OCI-LY7 (cell line): Measurements from ENCODE around the gene STK32C.

Source experiments
- EZH2phosphoT487 ChIP-seq: fragments of 200-600 bp; sonication (generic); IDR thresholded peaks from 2 replicates; pipeline ENCODE4 v1.6.1; 2018; ENCODE audit warnings: low read depth, borderline replicate concordance, mild to moderate bottlenecking, mixed run types, antibody characterized with exemption, low read length, moderate library complexity, mixed read lengths
- TF ChIP-seq, protein P1 (sequence below): fragments of 200-600 bp; sonication (generic); conservative IDR thresholded peaks from 2 replicates; pipeline ENCODE4 v1.5.1; 2014; ENCODE audit warnings: mild to moderate bottlenecking, antibody characterized with exemption, low read length, moderate library complexity, mixed read lengths

DNA sequence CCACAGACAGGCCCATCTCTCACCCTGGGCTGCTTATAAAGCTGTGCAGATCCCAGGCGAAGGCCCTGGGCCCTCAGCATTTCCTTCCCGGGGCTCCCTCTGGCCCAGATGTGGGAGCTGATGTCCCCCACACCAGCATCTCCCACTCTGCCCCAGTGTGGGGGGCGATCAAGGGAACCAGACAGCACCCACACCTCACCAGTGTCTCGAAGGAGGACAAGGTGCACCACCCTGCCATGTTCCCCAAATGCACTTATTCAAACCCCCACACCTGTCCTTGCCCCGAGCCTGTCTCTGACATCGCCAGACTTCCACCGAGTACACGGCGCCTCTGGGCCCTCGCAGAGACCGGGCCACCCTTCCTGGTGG is 101.4 kb downstream of the STK32C start:
- TF ChIP-seq, protein P1, sequence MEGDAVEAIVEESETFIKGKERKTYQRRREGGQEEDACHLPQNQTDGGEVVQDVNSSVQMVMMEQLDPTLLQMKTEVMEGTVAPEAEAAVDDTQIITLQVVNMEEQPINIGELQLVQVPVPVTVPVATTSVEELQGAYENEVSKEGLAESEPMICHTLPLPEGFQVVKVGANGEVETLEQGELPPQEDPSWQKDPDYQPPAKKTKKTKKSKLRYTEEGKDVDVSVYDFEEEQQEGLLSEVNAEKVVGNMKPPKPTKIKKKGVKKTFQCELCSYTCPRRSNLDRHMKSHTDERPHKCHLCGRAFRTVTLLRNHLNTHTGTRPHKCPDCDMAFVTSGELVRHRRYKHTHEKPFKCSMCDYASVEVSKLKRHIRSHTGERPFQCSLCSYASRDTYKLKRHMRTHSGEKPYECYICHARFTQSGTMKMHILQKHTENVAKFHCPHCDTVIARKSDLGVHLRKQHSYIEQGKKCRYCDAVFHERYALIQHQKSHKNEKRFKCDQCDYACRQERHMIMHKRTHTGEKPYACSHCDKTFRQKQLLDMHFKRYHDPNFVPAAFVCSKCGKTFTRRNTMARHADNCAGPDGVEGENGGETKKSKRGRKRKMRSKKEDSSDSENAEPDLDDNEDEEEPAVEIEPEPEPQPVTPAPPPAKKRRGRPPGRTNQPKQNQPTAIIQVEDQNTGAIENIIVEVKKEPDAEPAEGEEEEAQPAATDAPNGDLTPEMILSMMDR = no peak
- TF ChIP-seq EZH2phosphoT487 = no peak
